ENCODE results near the gene GLI3. TPM values are rescaled to one million over a fixed set of nuclear protein-coding genes. Genes with fewer than 3 reads are reported as not detected.

Gene GLI3
- total and polyA plus RNA-seq, 2 of the 4 experiments (the other 2 are of a cell fraction): 1.3 to 3.9 TPM

GRCh38 chr7:42161719-42162118 lies 75.3 kb downstream of the GLI3 start:
- peaks cover 2% of the 10 kb centered on the region; the same call in 1 of the 2 replicates for H3K4me1 ChIP-seq (ENCODE audit: control insufficient read depth, insufficient read depth, low read length)
- no TSS peak for BruUV-seq (replicated peaks)
- in situ Hi-C loops (cut with MboI; ENCODE audit: low sequenced_read_pairs): no loop called here
- no peak overlapping the region for H4K8ac ChIP-seq (ENCODE audit: low read depth in 2 of 2, low read length in 2 of 2)
- peaks cover 0 to 17% of the 10 kb centered on the region in 2 experiments; a peak in 2 of 4 replicates for H3K79me1 ChIP-seq (ENCODE audit: low read depth in 1 of 2, low read length in 2 of 2)
- no peak overlapping the region for H3K18ac ChIP-seq (ENCODE audit: low read depth, low read length)
- no peak overlapping the region for H2BK120ac ChIP-seq (ENCODE audit: low read depth, low read length)
- ChIA-PET CTCF (no interaction called here), POLR2A (ENCODE audit: unreplicated experiment) (no interaction called here)
- no peak overlapping the region for H4K91ac ChIP-seq (ENCODE audit: insufficient read depth, low read depth, low read length)
- dilution Hi-C loops (cut with HindIII; ENCODE audit: low sequenced_read_pairs, unreplicated experiment): no loop called here
- no peak overlapping the region for H3K4me3 ChIP-seq (ENCODE audit: insufficient read depth, low read depth, low read length)
- no peak overlapping the region for H3K4ac ChIP-seq (ENCODE audit: low read depth, low read length)
- no peak overlapping the region for H3K23ac ChIP-seq (ENCODE audit: low read depth, low read length)
- no peaks in the 10 kb centered on the region for H3K36me3 ChIP-seq (ENCODE audit: control insufficient read depth, insufficient read depth, low read length)
- H2AK5ac ChIP-seq (ENCODE audit: low read depth, low read length): no peak overlapping the region
- no peak overlapping the region for H2BK15ac ChIP-seq (ENCODE audit: low read depth, low read length)
- no peak overlapping the region for H2BK20ac ChIP-seq (ENCODE audit: low read depth, low read length)
- H4K5ac ChIP-seq (ENCODE audit: low read depth, low read length): no peak overlapping the region
- peaks cover 4% of the 10 kb centered on the region; the same call in 1 of the 2 replicates for H4K20me1 ChIP-seq (ENCODE audit: insufficient read depth, low read length)
- peak; percentile 8; the same call in 1 of the 2 replicates for TF ChIP-seq CEBPB (IDR thresholded peaks at IDR 0.05; ENCODE audit: low read depth, low read length)
- no peak for TF ChIP-seq RFX5 (IDR thresholded peaks at IDR 0.05; ENCODE audit: low read depth, low read length)
- no peak for TF ChIP-seq CTCF (conservative IDR thresholded peaks at IDR 0.05; ENCODE audit: low read depth, low read length)
- no peak overlapping the region for H2AFZ ChIP-seq (replicated peaks; ENCODE audit: low read length, poor library complexity)
- H3K4me2 ChIP-seq (ENCODE audit: low read depth, low read length): no peak overlapping the region
- H3K56ac ChIP-seq (ENCODE audit: extremely low read depth, insufficient read depth, low read length): no peak overlapping the region
- no peak overlapping the region for H2BK5ac ChIP-seq (ENCODE audit: low read depth, low read length, poor library complexity, severe bottlenecking)
- no peak overlapping the region for H3K27ac ChIP-seq (ENCODE audit: insufficient read depth, low read length)
- H3K9me1 ChIP-seq (ENCODE audit: insufficient read depth, low read length): no peaks in the 10 kb centered on the region; the same call in 1 of the 2 replicates
- no peak overlapping the region for H3K14ac ChIP-seq (replicated peaks; ENCODE audit: low read depth, low read length)
- H2AK9ac ChIP-seq (replicated peaks; ENCODE audit: low read depth, low read length, poor library complexity): no peak overlapping the region
- no CpG with 5 or more reads among the region's 2 CpGs for WGBS, 2 experiments (ENCODE audit: extremely low coverage in 2 of 2, insufficient read length in 1 of 2)
- ATAC-seq (ENCODE audit: low read depth) (no peak), DNase-seq (no peak)
- no peaks in the 10 kb centered on the region for H3K9me3 ChIP-seq (ENCODE audit: control insufficient read depth, insufficient read depth, low read length)
- H3K27me3 ChIP-seq (ENCODE audit: control insufficient read depth, insufficient read depth, low read length): no peaks in the 10 kb centered on the region
- intact Hi-C loops (cut with micrococcal nuclease): no loop called here
- H3K9ac ChIP-seq (ENCODE audit: low read depth, low read length): no peak overlapping the region

All from IMR-90 (cell line).